ENCODE measurements around the gene SMARCA4.

The SMARCA4 gene

GRCh38 chr19:11018763-11019162, 57.9 kb downstream of the SMARCA4 start:
- ChIA-PET CTCF (no interaction called here), POLR2A (no interaction called here)
- peaks cover 12 to 99% of the 10 kb centered on the region in 2 experiments; a peak in 2 of 3 replicates for H3K36me3 ChIP-seq (ENCODE audit: control insufficient read depth in 2 of 2, insufficient read depth in 1 of 2, low read length in 2 of 2)
- H3K27ac ChIP-seq (ENCODE audit: extremely low read depth, low read depth, low read length), result no peak overlapping the region
- TF ChIP-seq ZNF133 (tag by site-specific recombination; IDR thresholded peaks at IDR 0.05) (no peak), ZNF37A (tag by site-specific recombination; IDR thresholded peaks at IDR 0.05) (no peak), MYNN (tag by site-specific recombination; IDR thresholded peaks at IDR 0.05; ENCODE audit: borderline replicate concordance) (no peak), KLF9 (tag by site-specific recombination; IDR thresholded peaks at IDR 0.05; ENCODE audit: low read depth) (no peak), ZNF600 (tag by site-specific recombination; IDR thresholded peaks at IDR 0.05) (no peak), INSM2 (tag by site-specific recombination; IDR thresholded peaks at IDR 0.05) (no peak), ZNF621 (tag by site-specific recombination; IDR thresholded peaks at IDR 0.05) (no peak), ZNF670 (tag by site-specific recombination; IDR thresholded peaks at IDR 0.05; ENCODE audit: low read depth) (no peak), ZNF626 (tag by site-specific recombination; IDR thresholded peaks at IDR 0.05) (no peak), ZNF521 (tag by site-specific recombination; IDR thresholded peaks at IDR 0.05) (no peak), ZBTB1 (tag by site-specific recombination; IDR thresholded peaks at IDR 0.05) (no peak)
- H3K9me3 ChIP-seq (ENCODE audit: control insufficient read depth, insufficient read depth, low read depth, low read length), result no peaks in the 10 kb centered on the region
- no peak overlapping the region for H3K4me3 ChIP-seq (ENCODE audit: low read depth, low read length)
- H3K4me1 ChIP-seq (ENCODE audit: control insufficient read depth, insufficient read depth, low read length), result no peaks in the 10 kb centered on the region

GRCh38 chr19:11019262-11019661, 58.4 kb downstream of the SMARCA4 start:
- H3K27ac ChIP-seq (ENCODE audit: extremely low read depth, low read depth, low read length), result no peak overlapping the region
- H3K4me1 ChIP-seq (ENCODE audit: control insufficient read depth, insufficient read depth, low read length), result no peaks in the 10 kb centered on the region
- no peak for TF ChIP-seq ZNF704 (tag by site-specific recombination; IDR thresholded peaks at IDR 0.05)
- no peak for TF ChIP-seq ZNF23 (tag by site-specific recombination; IDR thresholded peaks at IDR 0.05; ENCODE audit: borderline replicate concordance)
- TF ChIP-seq PRDM2 (tag by site-specific recombination; IDR thresholded peaks at IDR 0.05; ENCODE audit: borderline replicate concordance), result no peak
- no peak for TF ChIP-seq ZNF280C (tag by site-specific recombination; IDR thresholded peaks at IDR 0.05)
- TF ChIP-seq ZNF791 (tag by site-specific recombination; IDR thresholded peaks at IDR 0.05), result no peak
- no peaks in the 10 kb centered on the region for H3K9me3 ChIP-seq (ENCODE audit: control insufficient read depth, insufficient read depth, low read depth, low read length)
- POLR2A ChIA-PET, result no interaction called here
- no peak overlapping the region for H3K4me3 ChIP-seq (ENCODE audit: low read depth, low read length)
- CTCF ChIA-PET, result no interaction called here
- peaks cover 11 to 99% of the 10 kb centered on the region in 2 experiments; a peak in 2 of 3 replicates for H3K36me3 ChIP-seq (ENCODE audit: control insufficient read depth in 2 of 2, insufficient read depth in 1 of 2, low read length in 2 of 2)

Measured in HEK293 (cell line).